MM.1S (cell line): ENCODE data around the gene TMEM245.

Experiments
- DNase-seq: peaks from one replicate; pipeline ENCODE4 v3.0.0-alpha.2; 2015
- H2AFZ ChIP-seq: fragments of 300-600 bp; sonication (generic); 2 replicates; pipeline ENCODE4 v1.6.0; 2016; ENCODE audit warnings: antibody characterized with exemption, low read length
- H3F3A ChIP-seq: fragments of 300-600 bp; sonication (generic); 2 replicates; pipeline ENCODE4 v1.6.1; 2016; ENCODE audit warnings: mild to moderate bottlenecking, antibody characterized with exemption, low read length, moderate library complexity, mixed read lengths; ENCODE audit not compliant: insufficient read depth
- H3K27ac ChIP-seq: fragments of 300-600 bp; sonication (generic); 2 replicates; pipeline ENCODE4 v1.5.1; 2016; ENCODE audit warnings: mild to moderate bottlenecking, low read length
- H3K27me3 ChIP-seq: fragments of 300-600 bp; sonication (generic); replicated peaks from 2 replicates; pipeline ENCODE4 v1.6.0; 2016; ENCODE audit warnings: low read length; ENCODE audit not compliant: insufficient read depth
- H3K36me3 ChIP-seq: fragments of 300-600 bp; sonication (generic); replicated peaks from 2 replicates; pipeline ENCODE4 v1.6.1; 2016; ENCODE audit warnings: mild to moderate bottlenecking, low read length, mixed read lengths; ENCODE audit not compliant: insufficient read depth
- H3K4me1 ChIP-seq: fragments of 300-600 bp; sonication (generic); 2 replicates; pipeline ENCODE4 v1.6.1; 2016; ENCODE audit warnings: low read length, mixed read lengths
- H3K4me2 ChIP-seq: fragments of 300-600 bp; sonication (generic); 2 replicates; pipeline ENCODE4 v1.6.0; 2016; ENCODE audit warnings: low read depth, low read length
- H3K4me3 ChIP-seq: fragments of 300-600 bp; sonication (generic); 2 replicates; pipeline ENCODE4 v1.5.1; 2016; ENCODE audit warnings: low read length, mixed read lengths
- H3K79me2 ChIP-seq: fragments of 300-600 bp; sonication (generic); 2 replicates; pipeline ENCODE4 v1.6.1; 2016; ENCODE audit warnings: mixed run types, low read length, mixed read lengths
- H3K9ac ChIP-seq: fragments of 300-600 bp; sonication (generic); 2 replicates; pipeline ENCODE4 v1.6.1; 2016; ENCODE audit warnings: low read length, mixed read lengths
- H3K9me2 ChIP-seq: fragments of 300-600 bp; sonication (generic); replicated peaks from 2 replicates; pipeline ENCODE4 v1.6.1; 2016; ENCODE audit warnings: mild to moderate bottlenecking, low read length, mixed read lengths; ENCODE audit not compliant: insufficient read depth
- H3K9me3 ChIP-seq: fragments of 300-600 bp; sonication (generic); replicated peaks from 2 replicates; pipeline ENCODE4 v1.6.1; 2016; ENCODE audit warnings: mild to moderate bottlenecking, low read length, mixed read lengths; ENCODE audit not compliant: insufficient read depth
- H4K20me1 ChIP-seq: fragments of 300-600 bp; sonication (generic); 2 replicates; pipeline ENCODE4 v1.6.1; 2016; ENCODE audit warnings: mild to moderate bottlenecking, low read length, moderate library complexity, mixed read lengths; ENCODE audit not compliant: insufficient read depth
- CTCF ChIP-seq: fragments of 300-600 bp; sonication (generic); IDR thresholded peaks from 2 replicates; pipeline ENCODE4 v1.5.1; 2016; ENCODE audit warnings: antibody characterized with exemption, low read length, mixed read lengths
- EZH2 ChIP-seq: fragments of 300-600 bp; sonication (generic); optimal IDR thresholded peaks from 2 replicates; pipeline ENCODE3; 2017; ENCODE audit warnings: low read depth, mild to moderate bottlenecking, antibody characterized with exemption, low read length, mixed read lengths
- EZH2phosphoT487 ChIP-seq: fragments of 300-600 bp; sonication (generic); IDR thresholded peaks from 2 replicates; pipeline ENCODE4 v1.6.1; 2018; ENCODE audit warnings: antibody characterized with exemption, low read length

Gene TMEM245

GRCh38 chr9:109114670-109115069, 5.1 kb downstream of the TMEM245 start:
- peaks cover 6% of the 10 kb centered on the region for H4K20me1 ChIP-seq
- H3K27me3 ChIP-seq, result no peaks in the 10 kb centered on the region
- H3K4me1 ChIP-seq, result peaks cover 12% of the 10 kb centered on the region
- no peak overlapping the region for H3K9ac ChIP-seq
- peaks cover 97% of the 10 kb centered on the region for H3K79me2 ChIP-seq
- no peak overlapping the region for H3K4me2 ChIP-seq
- no peak overlapping the region for H3K4me3 ChIP-seq
- no peak overlapping the region for H3K27ac ChIP-seq
- no peaks in the 10 kb centered on the region for H3K9me2 ChIP-seq
- no peak for DNase-seq
- TF ChIP-seq EZH2phosphoT487 (no peak), EZH2 (no peak), CTCF (no peak)
- no peaks in the 10 kb centered on the region for H3K36me3 ChIP-seq
- no peak overlapping the region for H2AFZ ChIP-seq
- H3K9me3 ChIP-seq, result no peaks in the 10 kb centered on the region
- H3F3A ChIP-seq, result no peaks in the 10 kb centered on the region

GRCh38 chr9:109113892-109114609, 5.7 kb downstream of the TMEM245 start:
- H3K4me3 ChIP-seq, result no peak overlapping the region
- H3F3A ChIP-seq, result no peaks in the 10 kb centered on the region
- H3K9ac ChIP-seq, result no peak overlapping the region
- H4K20me1 ChIP-seq, result peaks cover 6% of the 10 kb centered on the region
- H3K9me2 ChIP-seq, result no peaks in the 10 kb centered on the region
- peaks cover 18% of the 10 kb centered on the region for H3K4me1 ChIP-seq
- no peaks in the 10 kb centered on the region for H3K36me3 ChIP-seq
- no peak overlapping the region for H3K27ac ChIP-seq
- DNase-seq, result no peak
- H3K79me2 ChIP-seq, result peaks cover 98% of the 10 kb centered on the region
- H3K9me3 ChIP-seq, result no peaks in the 10 kb centered on the region
- TF ChIP-seq CTCF (no peak), EZH2 (no peak), EZH2phosphoT487 (no peak)
- H3K27me3 ChIP-seq, result no peaks in the 10 kb centered on the region
- no peak overlapping the region for H2AFZ ChIP-seq
- H3K4me2 ChIP-seq, result no peak overlapping the region

DNA sequence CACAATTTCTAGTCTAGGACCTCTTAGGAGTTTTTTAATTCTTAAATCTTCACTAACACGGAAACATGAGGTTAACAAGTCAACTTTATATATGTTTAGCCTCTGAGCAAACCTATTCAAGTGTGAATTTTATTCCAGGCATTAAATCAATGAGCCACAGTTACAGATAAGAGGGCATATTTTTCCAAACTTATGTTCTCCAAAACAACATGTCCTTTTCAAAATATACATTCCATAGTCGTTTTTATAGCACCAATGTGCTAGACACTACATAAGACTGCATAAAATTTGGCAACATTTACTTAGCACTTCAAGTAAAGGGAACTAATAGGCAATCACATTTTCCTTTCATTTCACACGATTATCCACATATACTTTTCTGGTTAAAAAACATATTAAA, 6.5 kb downstream of the TMEM245 start:
- H3K4me2 ChIP-seq, result no peak overlapping the region
- no peaks in the 10 kb centered on the region for H3K9me3 ChIP-seq
- peaks cover 7% of the 10 kb centered on the region; the same call in 1 of the 2 replicates for H3F3A ChIP-seq
- H3K27ac ChIP-seq, result no peak overlapping the region
- peaks cover 97% of the 10 kb centered on the region for H3K79me2 ChIP-seq
- no peak overlapping the region for H3K9ac ChIP-seq
- TF ChIP-seq EZH2phosphoT487 (no peak), EZH2 (no peak), CTCF (no peak)
- no peaks in the 10 kb centered on the region for H3K36me3 ChIP-seq
- DNase-seq, result no peak
- H2AFZ ChIP-seq, result no peak overlapping the region
- H3K27me3 ChIP-seq, result no peaks in the 10 kb centered on the region
- no peaks in the 10 kb centered on the region for H3K9me2 ChIP-seq
- peaks cover 3% of the 10 kb centered on the region; the same call in 1 of the 2 replicates for H4K20me1 ChIP-seq
- H3K4me1 ChIP-seq, result peaks cover 20% of the 10 kb centered on the region
- H3K4me3 ChIP-seq, result no peak overlapping the region
